Fibroblast of mammary gland (primary cell): ENCODE data around the gene GMPPA.

Experiments
- DNase-seq: peaks from one replicate; pipeline ENCODE4 v3.0.0-alpha.2; 2010; ENCODE audit warnings: low read depth
- H3K4me3 ChIP-seq: 2 replicates; pipeline ENCODE4 v1.5.1; 2011; ENCODE audit warnings: low read depth, mild to moderate bottlenecking, low read length, moderate library complexity; ENCODE audit not compliant: control insufficient read depth
- CTCF ChIP-seq: conservative IDR thresholded peaks from 2 replicates; pipeline ENCODE4 v1.5.1; 2011; ENCODE audit warnings: low read depth, low read length, inconsistent platforms; ENCODE audit not compliant: control insufficient read depth, insufficient read depth

The GMPPA gene

GRCh38 chr2:219540784-219541504 is 42.3 kb downstream of the GMPPA start:
- H3K4me3 ChIP-seq = no peak overlapping the region
- no peak for DNase-seq
- no peak for TF ChIP-seq CTCF

- DNase-seq = peak; percentile 60
- peak overlapping the region; percentile 9 for H3K4me3 ChIP-seq
- TF ChIP-seq CTCF = peak; percentile 60
Observed at GRCh38 chr2:219541611-219542180, 43.0 kb downstream of the GMPPA start.

- no peak for TF ChIP-seq CTCF
- peak overlapping the region; percentile 55 for H3K4me3 ChIP-seq
Observed at GRCh38 chr2:219542931-219543595, 44.4 kb downstream of the GMPPA start.

GRCh38 chr2:219543596-219544358 is 45.1 kb downstream of the GMPPA start, which contains the start of the genes CHPF and TMEM198:
Gene CHPF, minus strand, starts transcription at chr2:219543809. Its CDS starts 271 bp downstream, at chr2:219543538.
Gene TMEM198, plus strand, starts transcription at chr2:219544028. Its CDS starts 700 bp downstream, at chr2:219544728.
- peak; percentile 96 for DNase-seq
- H3K4me3 ChIP-seq = peak within 1 kb of the TSS; percentile 55
- no peak for TF ChIP-seq CTCF

More at GRCh38 chr2:219542931-219543595, 44.4 kb downstream of the GMPPA start:
- DNase-seq = peak; percentile 19

GRCh38 chr2:219544567-219544966 is 45.9 kb downstream of the GMPPA start:
- DNase-seq = no peak
- TF ChIP-seq CTCF = no peak
- H3K4me3 ChIP-seq = no peak overlapping the region

GRCh38 chr2:219545295-219545942 is 46.7 kb downstream of the GMPPA start:
- no peak for TF ChIP-seq CTCF
- no peak overlapping the region for H3K4me3 ChIP-seq

More at GRCh38 chr2:219545295-219545942, 46.7 kb downstream of the GMPPA start:
- no peak for DNase-seq
